ENCODE measurements around the gene DNAJC5.
A peak's percentile ranks its signal among the peaks of the same experiment; 100 is the strongest.

Gene DNAJC5

GRCh38 chr20:63858393-63859165 is 36.3 kb upstream of the DNAJC5 start:
- H3K4me3 ChIP-seq (ENCODE audit: low read length in 2 of 2) = peak overlapping the region in 1 of 2 donors; percentile 34
- H3K27me3 ChIP-seq (ENCODE audit: control insufficient read depth in 3 of 3, insufficient read depth in 3 of 3, low read depth in 1 of 3, low read length in 3 of 3) = no peaks in the 10 kb centered on the region
- H4K8ac ChIP-seq (ENCODE audit: low read depth, low read length) = no peak overlapping the region
- peak; percentile 51 for DNase-seq (ENCODE audit: low spot score)
- no CpG with 5 or more reads among the region's 12 CpGs for WGBS, 2 donors (ENCODE audit: extremely low coverage in 2 of 2, insufficient read length in 2 of 2, insufficient replicate concordance in 1 of 2)
- peak overlapping the region; percentile 90 for H2BK15ac ChIP-seq (ENCODE audit: low read length)
- H2AK5ac ChIP-seq (ENCODE audit: low read depth, low read length) = peak overlapping the region; percentile 87
- peak overlapping the region; percentile 82 for H2AFZ ChIP-seq (ENCODE audit: low read length)
- H2BK12ac ChIP-seq (ENCODE audit: low read length) = peak overlapping the region; percentile 46
- peak overlapping the region; percentile 35 for H2BK120ac ChIP-seq (ENCODE audit: low read depth, low read length)
- peak overlapping the region; percentile 44 for H3K27ac ChIP-seq (replicated peaks; ENCODE audit: low read length)
- no peak overlapping the region for H3K14ac ChIP-seq (ENCODE audit: low read length)
- peak overlapping the region; percentile 42 for H3K4me2 ChIP-seq (ENCODE audit: insufficient read depth, low read length, poor library complexity, severe bottlenecking)
- H3K9ac ChIP-seq (ENCODE audit: low read depth, low read length, poor library complexity) = peak overlapping the region; percentile 80
- H3K36me3 ChIP-seq (replicated peaks in 1 of 2; ENCODE audit: control insufficient read depth in 2 of 2, insufficient read depth in 2 of 2, low read length in 2 of 2) = peaks cover 8 to 28% of the 10 kb centered on the region in 2 donors
- no peaks in the 10 kb centered on the region for H3K9me3 ChIP-seq (replicated peaks in 1 of 2; ENCODE audit: control insufficient read depth in 2 of 2, insufficient read depth in 1 of 2, low read depth in 1 of 2, low read length in 2 of 2)
- peak overlapping the region; percentile 89 for H3K18ac ChIP-seq (ENCODE audit: low read length)
- no peak overlapping the region for H4K91ac ChIP-seq (ENCODE audit: low read depth, low read length, poor library complexity)
- peak overlapping the region; percentile 56 for H3K4ac ChIP-seq (ENCODE audit: low read length)
- peaks cover 32 to 42% of the 10 kb centered on the region in 2 donors for H3K4me1 ChIP-seq (ENCODE audit: control insufficient read depth in 2 of 2, insufficient read depth in 1 of 2, low read depth in 1 of 2, low read length in 2 of 2)
- peak overlapping the region; percentile 86 for H3K23ac ChIP-seq (ENCODE audit: low read depth, low read length, poor library complexity)
- H2BK5ac ChIP-seq (ENCODE audit: low read length) = peak overlapping the region; percentile 29
- H3K79me1 ChIP-seq (ENCODE audit: low read depth, low read length) = peaks cover 8% of the 10 kb centered on the region

- no peak overlapping the region for H3K4ac ChIP-seq (ENCODE audit: low read length)
- H3K18ac ChIP-seq (ENCODE audit: low read length) = peak overlapping the region; percentile 24
- peaks cover 34 to 43% of the 10 kb centered on the region in 2 donors for H3K4me1 ChIP-seq (ENCODE audit: control insufficient read depth in 2 of 2, insufficient read depth in 1 of 2, low read depth in 1 of 2, low read length in 2 of 2)
- H4K8ac ChIP-seq (ENCODE audit: low read depth, low read length) = no peak overlapping the region
- peak overlapping the region; percentile 82 for H2AFZ ChIP-seq (ENCODE audit: low read length)
- H3K9me3 ChIP-seq (replicated peaks in 1 of 2; ENCODE audit: control insufficient read depth in 2 of 2, insufficient read depth in 1 of 2, low read depth in 1 of 2, low read length in 2 of 2) = no peaks in the 10 kb centered on the region
- no peaks in the 10 kb centered on the region for H3K27me3 ChIP-seq (ENCODE audit: control insufficient read depth in 3 of 3, insufficient read depth in 3 of 3, low read depth in 1 of 3, low read length in 3 of 3)
- peak overlapping the region; percentile 53 for H3K9ac ChIP-seq (ENCODE audit: low read depth, low read length, poor library complexity)
- no peak overlapping the region for H4K91ac ChIP-seq (ENCODE audit: low read depth, low read length, poor library complexity)
- peak overlapping the region; percentile 37 for H3K27ac ChIP-seq (replicated peaks; ENCODE audit: low read length)
- DNase-seq (ENCODE audit: low spot score) = no peak
- H3K4me2 ChIP-seq (ENCODE audit: insufficient read depth, low read length, poor library complexity, severe bottlenecking) = peak overlapping the region; percentile 42
- H3K23ac ChIP-seq (ENCODE audit: low read depth, low read length, poor library complexity) = no peak overlapping the region
- no peak overlapping the region for H3K14ac ChIP-seq (ENCODE audit: low read length)
- peak overlapping the region in 1 of 2 donors; percentile 34 for H3K4me3 ChIP-seq (ENCODE audit: low read length in 2 of 2)
- H2BK15ac ChIP-seq (ENCODE audit: low read length) = no peak overlapping the region
- H2BK12ac ChIP-seq (ENCODE audit: low read length) = no peak overlapping the region
- peaks cover 8% of the 10 kb centered on the region for H3K79me1 ChIP-seq (ENCODE audit: low read depth, low read length)
- no CpG with 5 or more reads among the region's 7 CpGs for WGBS, 2 donors (ENCODE audit: extremely low coverage in 2 of 2, insufficient read length in 2 of 2, insufficient replicate concordance in 1 of 2)
- H2AK5ac ChIP-seq (ENCODE audit: low read depth, low read length) = peak overlapping the region; percentile 34
- peaks cover 8 to 33% of the 10 kb centered on the region in 2 donors for H3K36me3 ChIP-seq (replicated peaks in 1 of 2; ENCODE audit: control insufficient read depth in 2 of 2, insufficient read depth in 2 of 2, low read length in 2 of 2)
- no peak overlapping the region for H2BK5ac ChIP-seq (ENCODE audit: low read length)
- no peak overlapping the region for H2BK120ac ChIP-seq (ENCODE audit: low read depth, low read length)
Observed at GRCh38 chr20:63859166-63859699, 35.7 kb upstream of the DNAJC5 start.

- Histone ChIP-seq H3K4me1 (ENCODE audit: control insufficient read depth in 2 of 2, insufficient read depth in 1 of 2, low read depth in 1 of 2, low read length in 2 of 2) (peaks cover 24 to 33% of the 10 kb centered on the region in 2 donors), H3K14ac (ENCODE audit: low read length) (no peak overlapping the region), H3K9ac (ENCODE audit: low read depth, low read length, poor library complexity) (no peak overlapping the region), H3K18ac (ENCODE audit: low read length) (peak overlapping the region; percentile 48), H4K8ac (ENCODE audit: low read depth, low read length) (no peak overlapping the region), H2BK15ac (ENCODE audit: low read length) (no peak overlapping the region), H3K23ac (ENCODE audit: low read depth, low read length, poor library complexity) (no peak overlapping the region), H3K4ac (ENCODE audit: low read length) (no peak overlapping the region), H3K4me3 (ENCODE audit: low read length in 2 of 2) (no peak overlapping the region), H2BK120ac (ENCODE audit: low read depth, low read length) (no peak overlapping the region), H2AK5ac (ENCODE audit: low read depth, low read length) (peak overlapping the region; percentile 96), H2BK5ac (ENCODE audit: low read length) (peak overlapping the region; percentile 53), H3K27ac (replicated peaks; ENCODE audit: low read length) (no peak overlapping the region), H3K36me3 (replicated peaks in 1 of 2; ENCODE audit: control insufficient read depth in 2 of 2, insufficient read depth in 2 of 2, low read length in 2 of 2) (peaks cover 8 to 33% of the 10 kb centered on the region in 2 donors), H3K4me2 (ENCODE audit: insufficient read depth, low read length, poor library complexity, severe bottlenecking) (no peak overlapping the region), H3K27me3 (ENCODE audit: control insufficient read depth in 3 of 3, insufficient read depth in 3 of 3, low read depth in 1 of 3, low read length in 3 of 3) (no peaks in the 10 kb centered on the region), H3K79me1 (ENCODE audit: low read depth, low read length) (peaks cover 12% of the 10 kb centered on the region), H2BK12ac (ENCODE audit: low read length) (no peak overlapping the region), H3K9me3 (replicated peaks in 1 of 2; ENCODE audit: control insufficient read depth in 2 of 2, insufficient read depth in 1 of 2, low read depth in 1 of 2, low read length in 2 of 2) (no peaks in the 10 kb centered on the region), H2AFZ (ENCODE audit: low read length) (no peak overlapping the region), H4K91ac (ENCODE audit: low read depth, low read length, poor library complexity) (no peak overlapping the region)
- no CpG with 5 or more reads among the region's 17 CpGs for WGBS, 2 donors (ENCODE audit: extremely low coverage in 2 of 2, insufficient read length in 2 of 2, insufficient replicate concordance in 1 of 2)
- DNase-seq (ENCODE audit: low spot score) = no peak
Observed at GRCh38 chr20:63860325-63861051, 34.4 kb upstream of the DNAJC5 start.
